PC-3 (cell line): ENCODE measurements around the gene OR10AD1. TPM values are rescaled to one million over a fixed set of nuclear protein-coding genes. Genes with fewer than 3 reads are reported as not detected.

Source experiments
- ATAC-seq: fragments of 200-7000 bp; cut with Tn5 transposase; 2 replicates; pipeline ENCODE4 v1.9.1; 2020; ENCODE audit warnings: mild to moderate bottlenecking, moderate library complexity
- BruUV-seq: library from RNA; stranded (reverse); fragments of 400-500 nt; replicated peaks from 2 replicates; lab custom pipeline; 2021; lab: Mats Ljungman, UMichigan
- CTCF ChIA-PET: fragments of 300-600 bp; sonication (Branson Sonifier 250); formaldehyde crosslinking; loops from one replicate; lab custom pipeline; 2022; ENCODE audit warnings: antibody characterized with exemption; lab: Charles Lee
- POLR2A ChIA-PET: fragments of 300-600 bp; sonication (Branson Sonifier 250); formaldehyde crosslinking; loops from one replicate; lab custom pipeline; 2022; ENCODE audit warnings: antibody characterized with exemption; ENCODE audit not compliant: unreplicated experiment; lab: Charles Lee
- DNase-seq: peaks from one replicate; pipeline ENCODE4 v3.0.0-alpha.2; 2015
- H2AFZ ChIP-seq: fragments of 300-600 bp; sonication (generic); 2 replicates; pipeline ENCODE4 v1.6.0; 2016; ENCODE audit warnings: antibody characterized with exemption, low read length
- H3F3A ChIP-seq: fragments of 300-600 bp; sonication (generic); one replicate; pipeline ENCODE4 v1.6.0; 2017; ENCODE audit warnings: antibody characterized with exemption, low read length, control low read depth, mild to moderate bottlenecking; ENCODE audit not compliant: unreplicated experiment
- H3K27ac ChIP-seq: fragments of 300-600 bp; sonication (generic); 2 replicates; pipeline ENCODE4 v1.5.1; 2016; ENCODE audit warnings: mild to moderate bottlenecking, low read length
- H3K27me3 ChIP-seq: fragments of 300-600 bp; sonication (generic); 2 replicates; pipeline ENCODE4 v1.6.1; 2016; ENCODE audit warnings: low read length, mixed read lengths
- H3K36me3 ChIP-seq: fragments of 300-600 bp; sonication (generic); 2 replicates; pipeline ENCODE4 v1.6.1; 2016; ENCODE audit warnings: low read depth, mixed run types, low read length, mixed read lengths
- H3K4me1 ChIP-seq: fragments of 300-600 bp; sonication (generic); 2 replicates; pipeline ENCODE4 v1.5.1; 2016; ENCODE audit warnings: low read length; ENCODE audit not compliant: insufficient read depth
- H3K4me2 ChIP-seq: fragments of 300-600 bp; sonication (generic); 2 replicates; pipeline ENCODE4 v1.6.0; 2016; ENCODE audit warnings: low read length
- H3K4me3 ChIP-seq: fragments of 300-600 bp; sonication (generic); 2 replicates; pipeline ENCODE4 v1.5.1; 2016; ENCODE audit warnings: mild to moderate bottlenecking, low read length, mixed read lengths
- H3K79me2 ChIP-seq: fragments of 300-600 bp; sonication (generic); 2 replicates; pipeline ENCODE4 v1.6.1; 2017; ENCODE audit warnings: low read length, mixed read lengths
- H3K9ac ChIP-seq: fragments of 300-600 bp; sonication (generic); 2 replicates; pipeline ENCODE4 v1.6.0; 2016; ENCODE audit warnings: mild to moderate bottlenecking, low read length
- H3K9me2 ChIP-seq: fragments of 300-600 bp; sonication (generic); replicated peaks from 2 replicates; pipeline ENCODE4 v1.6.1; 2016; ENCODE audit warnings: mixed run types, low read length, mixed read lengths
- H3K9me3 ChIP-seq: fragments of 300-600 bp; sonication (generic); 2 replicates; pipeline ENCODE4 v1.6.1; 2016; ENCODE audit warnings: low read length, mixed read lengths
- H4K20me1 ChIP-seq: fragments of 300-600 bp; sonication (generic); 2 replicates; pipeline ENCODE4 v1.6.1; 2016; ENCODE audit warnings: low read length, mixed read lengths
- CTCF ChIP-seq: fragments of 300-600 bp; sonication (generic); conservative IDR thresholded peaks from 2 replicates; pipeline ENCODE4 v1.5.1; 2017; ENCODE audit warnings: antibody characterized with exemption, low read depth, mild to moderate bottlenecking, low read length
- EZH2 ChIP-seq: fragments of 300-600 bp; sonication (generic); IDR thresholded peaks from one replicate; pipeline ENCODE4 v1.6.1; 2017; ENCODE audit warnings: antibody characterized with exemption, mild to moderate bottlenecking, low read length; ENCODE audit not compliant: unreplicated experiment
- EZH2phosphoT487 ChIP-seq: fragments of 300-600 bp; sonication (generic); IDR thresholded peaks from 2 replicates; pipeline ENCODE4 v1.6.1; 2018; ENCODE audit warnings: mild to moderate bottlenecking, antibody characterized with exemption, low read length, borderline replicate concordance
- intact Hi-C: fragments of 100-400 bp; cut with micrococcal nuclease; formaldehyde crosslinking; loops from 2 replicates; pipeline ENCODE4 v1.9.0; 2023
- total RNA-seq: library from RNA; depleted of rRNA; stranded (reverse); fragments of >200 nt; gene quantifications from 2 replicates; pipeline ENCODE4 v1.2.3, GENCODE V29; 2014

Gene OR10AD1
- total RNA-seq, 1 experiment from 2014 or later, result not detected

DNA sequence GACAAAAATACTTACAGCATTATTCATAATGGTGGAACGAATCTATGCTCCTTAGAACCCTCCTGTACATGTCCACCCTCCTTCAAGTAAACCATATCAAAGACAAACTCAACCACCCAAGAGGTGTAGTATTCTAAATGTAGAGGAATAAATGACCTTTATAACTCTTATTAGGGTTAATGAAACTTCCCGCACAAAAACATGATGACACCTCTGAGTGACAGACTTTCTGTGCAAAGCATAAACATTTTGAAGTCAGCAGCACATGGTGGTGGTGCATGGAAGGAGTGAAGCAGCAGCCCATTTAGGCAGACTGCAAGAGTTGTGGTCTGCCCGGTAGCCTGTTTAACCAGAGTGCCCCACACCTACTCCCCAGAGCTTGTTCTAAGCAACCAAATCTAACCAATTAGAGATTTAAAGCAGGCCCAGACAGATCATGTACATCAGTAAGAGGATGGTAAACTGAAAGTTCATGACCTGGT is 45.2 kb downstream of the OR10AD1 start:
- TF ChIP-seq EZH2 (no peak), CTCF (no peak), EZH2phosphoT487 (no peak)
- Histone ChIP-seq H3K36me3 (no peaks in the 10 kb centered on the region), H3K9ac (peak overlapping the region; percentile 78), H3K4me1 (peaks cover 14% of the 10 kb centered on the region), H3F3A (no peaks in the 10 kb centered on the region), H4K20me1 (no peaks in the 10 kb centered on the region), H3K9me3 (no peaks in the 10 kb centered on the region), H3K4me2 (peak overlapping the region; percentile 96), H3K9me2 (no peaks in the 10 kb centered on the region), H3K27me3 (no peaks in the 10 kb centered on the region), H3K79me2 (peaks cover 15% of the 10 kb centered on the region), H3K27ac (no peak overlapping the region), H3K4me3 (peak overlapping the region; percentile 88), H2AFZ (peak overlapping the region; percentile 97)
- POLR2A ChIA-PET, result no interaction called here
- CTCF ChIA-PET, result no interaction called here
- BruUV-seq, result TSS peak; percentile 37
- intact Hi-C loops, result loop anchor here (2.0 kb wide), 1 partner anchor 53 kb away; no protein-coding TSS in a partner anchor
- ATAC-seq, result no peak
- no peak for DNase-seq

DNA sequence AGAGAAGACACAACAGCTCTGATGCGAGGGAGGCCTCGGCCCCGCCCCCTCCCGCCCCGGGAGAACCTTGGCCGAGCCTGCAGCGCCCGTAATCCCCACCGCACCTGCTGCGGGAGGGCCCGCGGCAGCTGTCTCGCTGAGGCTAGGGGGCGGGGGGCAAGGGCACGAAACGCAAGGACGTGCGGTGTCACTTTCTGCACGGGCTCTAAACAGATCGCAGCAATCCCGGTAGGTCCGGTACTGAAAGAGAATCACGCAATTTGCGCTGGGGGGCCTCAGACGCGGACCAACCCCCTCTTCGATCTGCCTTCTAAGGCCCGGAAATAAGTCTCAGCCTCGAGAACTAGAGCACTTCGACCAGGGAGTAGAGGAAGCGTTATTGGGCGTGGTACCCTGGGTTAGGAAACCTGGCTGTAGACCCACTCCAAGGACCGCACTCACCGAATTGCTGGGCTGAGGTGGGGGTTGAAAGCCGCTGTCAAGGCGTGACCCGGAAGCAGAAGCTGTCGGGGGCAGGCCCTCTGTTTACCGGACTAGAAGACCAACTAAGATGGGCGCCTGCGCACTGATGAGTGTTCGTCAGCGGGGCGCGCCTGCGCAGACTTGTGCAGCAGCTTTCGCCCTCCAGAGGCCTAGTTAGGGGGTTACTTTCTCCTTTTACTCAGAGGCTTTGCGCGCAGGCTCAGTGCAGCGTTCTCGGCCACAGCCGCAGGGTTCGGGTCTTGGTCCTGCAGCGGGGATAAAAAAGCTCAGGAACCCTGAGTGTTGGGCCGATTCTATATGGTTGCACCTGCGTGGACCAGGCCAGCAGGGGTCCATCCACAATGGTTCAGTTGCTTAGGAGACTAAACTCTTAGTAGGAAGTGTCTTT is 45.8 kb downstream of the OR10AD1 start, which contains the start of gene ASB8:
TSS of gene ASB8 (minus strand) at position 498 of the 871 bp plus-strand sequence. CDS start 4,019 bp downstream, outside the sequence.
- H3K4me2 ChIP-seq, result peak within 1 kb of the TSS; percentile 96
- ChIA-PET POLR2A (no interaction called here), CTCF (interaction anchor here (0.6 kb wide), 1 partner anchor 19 kb away, joined by 5 read pairs; no protein-coding TSS in a partner anchor)
- peak within 1 kb of the TSS; percentile 97 for H2AFZ ChIP-seq
- no peaks in the 10 kb centered on the region for H3F3A ChIP-seq
- peaks cover 15% of the 10 kb centered on the region for H3K79me2 ChIP-seq
- H3K27me3 ChIP-seq, result no peaks in the 10 kb centered on the region
- H3K27ac ChIP-seq, result no peak within 1 kb of the TSS
- H4K20me1 ChIP-seq, result no peaks in the 10 kb centered on the region
- DNase-seq (peak; percentile 98), ATAC-seq (peak; percentile 95)
- TSS peak; percentile 64 for BruUV-seq
- H3K4me3 ChIP-seq, result peak within 1 kb of the TSS; percentile 88
- H3K9ac ChIP-seq, result peak within 1 kb of the TSS; percentile 78
- H3K9me3 ChIP-seq, result no peaks in the 10 kb centered on the region
- intact Hi-C loops, result loop anchor here (2.0 kb wide), 1 partner anchor 52 kb away; no protein-coding TSS in a partner anchor
- H3K4me1 ChIP-seq, result peaks cover 14% of the 10 kb centered on the region
- TF ChIP-seq CTCF (peak; percentile 57), EZH2 (no peak)
- 0 out of 2 replicates have a peak, but pooled peaks cover 2% of the 10 kb centered on the region for H3K36me3 ChIP-seq
- no peaks in the 10 kb centered on the region for H3K9me2 ChIP-seq
